GM19193 (cell line): ENCODE data around the gene IFNL3.

Source experiments
- POLR2A ChIP-seq: IDR thresholded peaks from 4 replicates; pipeline ENCODE4 v1.6.1; 2011; ENCODE audit not compliant: insufficient read depth, insufficient read length; ENCODE audit errors: extremely low read depth

IFNL3 gene

DNA sequence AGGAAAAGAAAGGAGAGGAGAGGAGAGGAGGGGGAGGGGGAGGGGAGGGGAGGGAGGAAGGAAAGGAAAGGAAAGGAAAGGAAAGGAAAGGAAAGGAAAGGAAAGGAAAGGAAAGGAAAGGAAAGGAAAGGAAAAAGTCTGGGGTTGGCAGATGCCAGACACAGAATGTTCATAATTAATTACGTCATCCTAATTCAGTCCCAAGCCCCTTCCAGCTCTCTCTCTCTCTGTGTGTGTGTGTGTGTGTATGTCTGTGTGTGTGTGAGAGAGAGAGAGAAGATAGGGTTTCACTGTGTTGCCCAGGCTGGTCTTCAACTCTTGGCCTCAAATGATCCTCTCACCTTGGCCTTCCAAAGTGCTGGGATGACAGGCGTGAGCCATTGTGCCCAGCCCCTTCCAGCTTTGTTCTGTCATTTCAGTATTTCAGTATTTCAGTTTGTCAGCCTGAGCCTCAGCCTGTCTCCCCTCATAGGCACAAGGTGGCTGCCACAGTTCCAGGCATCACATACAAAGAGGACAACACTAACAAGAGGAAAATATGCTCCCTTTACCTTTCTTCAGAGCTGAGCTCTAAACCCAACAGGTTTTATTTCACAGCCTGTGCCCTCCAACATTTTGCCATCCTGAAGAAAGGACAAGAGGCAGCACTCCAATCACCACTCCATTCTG lies 14.6 kb downstream of the IFNL3 start:
- no peak for TF ChIP-seq POLR2A

DNA sequence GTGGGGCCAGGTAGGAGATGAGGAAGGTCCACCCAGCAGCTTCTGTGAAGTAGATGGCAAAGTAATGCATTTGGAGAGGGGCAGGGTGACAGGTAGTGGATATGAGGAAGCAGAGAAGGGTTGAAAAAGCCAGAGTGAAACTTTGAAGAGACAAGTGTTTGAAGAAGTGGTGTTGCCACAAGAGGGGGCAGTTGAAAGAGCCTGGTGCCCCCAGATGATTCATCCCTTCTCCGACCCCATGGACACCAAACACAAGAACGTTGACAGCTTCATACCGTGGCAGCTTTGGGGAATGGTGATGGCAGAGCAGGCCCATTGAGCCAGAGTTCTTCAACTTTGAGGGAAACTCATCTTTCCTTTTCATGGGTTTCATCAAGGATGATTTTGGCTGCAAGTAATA lies 19.9 kb downstream of the IFNL3 start:
- no peak for TF ChIP-seq POLR2A

- TF ChIP-seq POLR2A = no peak
Measured at GRCh38 chr19:39223703-39224279, 21.0 kb downstream of the IFNL3 start.

GRCh38 chr19:39218230-39219007 lies 26.4 kb downstream of the IFNL3 start:
- TF ChIP-seq POLR2A = no peak

DNA sequence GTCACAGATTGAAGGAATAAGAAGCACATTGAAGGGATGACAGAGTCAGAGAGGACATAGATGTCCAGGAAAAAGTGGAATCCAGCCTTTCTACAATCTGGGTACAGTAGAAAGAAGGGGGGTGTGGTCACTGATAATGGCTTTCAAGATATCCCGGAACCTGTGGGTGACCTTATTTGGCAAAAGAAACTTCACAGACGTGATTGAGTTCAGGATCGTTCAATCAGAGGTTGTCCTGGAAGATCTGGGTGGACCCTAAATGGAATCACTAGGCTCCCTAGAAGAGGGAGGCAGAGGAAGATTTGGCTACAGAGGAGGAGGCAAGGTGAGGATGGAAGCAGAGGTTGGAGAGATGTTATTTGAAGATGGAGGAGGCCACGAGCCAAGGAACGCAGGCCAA lies 27.7 kb downstream of the IFNL3 start:
- TF ChIP-seq POLR2A = no peak

DNA sequence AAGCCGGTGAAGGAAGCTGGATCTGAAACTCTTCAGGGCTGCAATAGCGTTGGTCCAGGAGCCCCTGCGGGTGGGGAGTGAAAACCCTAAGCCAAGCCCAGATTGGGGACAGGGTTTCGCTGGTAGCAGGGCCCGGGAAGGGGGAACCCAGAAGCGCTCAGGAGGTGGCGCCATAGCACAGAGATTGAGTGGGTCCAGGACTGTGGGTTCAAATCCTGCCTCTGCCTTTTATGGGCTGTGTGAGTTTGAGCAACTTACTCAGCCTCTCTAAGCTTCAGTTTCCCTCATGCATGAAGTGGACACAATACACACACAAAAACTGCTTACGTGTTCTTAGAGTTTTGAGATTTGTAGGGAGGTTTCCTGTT lies 32.4 kb downstream of the IFNL3 start:
- TF ChIP-seq POLR2A = no peak

DNA sequence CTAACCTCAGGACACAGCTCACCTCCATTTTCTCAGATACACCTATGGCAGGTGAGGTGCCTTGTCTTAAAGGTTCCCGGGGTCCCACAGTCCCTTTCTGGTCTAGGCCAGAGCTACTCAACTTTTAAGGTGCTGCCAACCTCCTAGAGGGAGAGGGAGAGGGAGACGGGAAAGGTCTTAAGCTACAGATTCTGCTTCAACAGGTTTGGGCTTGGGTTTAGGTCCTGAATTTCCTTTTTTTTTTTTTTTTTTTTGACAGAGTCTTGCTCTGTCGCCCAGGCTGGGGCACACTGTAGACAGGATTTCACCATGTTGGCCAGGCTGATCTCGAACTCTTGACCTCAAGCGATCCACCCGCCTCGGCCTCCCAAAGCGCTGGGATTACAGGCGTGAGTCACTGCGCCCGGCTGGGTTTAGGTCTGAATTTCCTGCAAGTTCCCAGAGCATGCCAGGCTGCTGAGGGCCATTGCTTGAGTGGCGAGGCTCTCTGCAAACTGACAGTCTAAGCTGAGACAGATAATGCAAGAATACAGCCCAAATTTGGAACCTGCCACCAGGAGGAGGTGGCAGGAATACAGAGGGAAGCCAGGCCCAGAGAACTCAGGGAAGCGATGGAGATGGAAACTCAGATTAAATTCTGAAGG lies 33.0 kb downstream of the IFNL3 start:
- no peak for TF ChIP-seq POLR2A

GRCh38 chr19:39209196-39209595 lies 35.6 kb downstream of the IFNL3 start:
- TF ChIP-seq POLR2A = no peak

- no peak for TF ChIP-seq POLR2A
Measured at GRCh38 chr19:39208175-39208795, 36.5 kb downstream of the IFNL3 start.

- no peak for TF ChIP-seq POLR2A
Measured at GRCh38 chr19:39207293-39207836, 37.4 kb downstream of the IFNL3 start.

- TF ChIP-seq POLR2A = no peak
Measured at GRCh38 chr19:39206122-39206521, 38.7 kb downstream of the IFNL3 start.

GRCh38 chr19:39205449-39205764 lies 39.4 kb downstream of the IFNL3 start:
- TF ChIP-seq POLR2A = no peak

GRCh38 chr19:39203372-39204341 lies 41.1 kb downstream of the IFNL3 start, which contains the start of gene SYCN:
SYCN (minus strand) TSS chr19:39204263; CDS start chr19:39204254, 9 bp downstream.
- TF ChIP-seq POLR2A = no peak

GRCh38 chr19:39202998-39203355 lies 41.8 kb downstream of the IFNL3 start:
- TF ChIP-seq POLR2A = no peak
